Activated CD4-positive, alpha-beta T cell treated with anti-CD3 and anti-CD28 coated beads, Interleukin-2, amount 50 U/mL, for 1 hour (primary cell): ENCODE results near the gene SEC24C.
"Not testable (repeated sequence)": the region's sequence is repeated elsewhere in the genome, so short reads cannot be mapped to it uniquely, and the experiment has no call there.

ENCODE experiments used
- DNase-seq: peaks from one replicate; pipeline ENCODE4 v3.0.0-alpha.2; 2020

The SEC24C gene

DNA sequence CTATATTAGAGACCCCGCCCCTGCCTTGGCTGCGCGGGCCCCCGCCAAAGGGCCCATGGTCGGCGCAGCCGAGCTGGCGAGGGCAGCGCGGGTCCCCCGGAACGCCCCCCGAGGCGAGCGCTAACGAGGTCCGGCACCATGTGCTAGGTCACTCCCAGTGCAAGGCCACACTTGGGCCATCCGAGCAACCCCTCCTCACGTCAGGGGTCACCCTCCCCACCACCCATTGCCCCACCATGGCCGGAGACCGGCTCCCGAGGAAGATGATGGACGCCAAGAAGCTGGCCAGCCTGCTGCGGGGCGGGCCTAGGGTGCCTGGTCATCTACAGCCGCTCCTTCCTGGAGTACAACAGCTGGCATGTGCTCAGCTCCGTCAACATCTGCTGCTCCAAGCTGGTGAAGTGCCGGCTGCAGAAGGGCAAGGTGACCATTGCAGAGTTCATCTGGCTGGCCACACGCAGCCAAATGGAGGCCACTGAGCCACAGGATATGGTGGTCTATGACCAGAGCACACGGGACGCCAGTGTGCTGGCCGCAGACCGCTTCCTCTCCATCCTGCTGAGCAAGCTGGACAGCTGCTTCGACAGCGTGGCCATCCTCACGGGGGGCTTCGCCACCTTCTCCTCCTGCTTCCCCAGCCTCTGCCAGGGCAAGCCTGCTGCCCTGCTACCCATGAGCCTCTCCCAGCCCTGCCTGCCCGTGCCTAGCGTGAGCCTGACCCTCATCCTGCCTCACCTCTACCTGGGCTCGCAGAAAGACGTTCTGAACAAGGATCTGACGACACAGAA is 12.4 kb upstream of the SEC24C start:
- no peak for DNase-seq

DNA sequence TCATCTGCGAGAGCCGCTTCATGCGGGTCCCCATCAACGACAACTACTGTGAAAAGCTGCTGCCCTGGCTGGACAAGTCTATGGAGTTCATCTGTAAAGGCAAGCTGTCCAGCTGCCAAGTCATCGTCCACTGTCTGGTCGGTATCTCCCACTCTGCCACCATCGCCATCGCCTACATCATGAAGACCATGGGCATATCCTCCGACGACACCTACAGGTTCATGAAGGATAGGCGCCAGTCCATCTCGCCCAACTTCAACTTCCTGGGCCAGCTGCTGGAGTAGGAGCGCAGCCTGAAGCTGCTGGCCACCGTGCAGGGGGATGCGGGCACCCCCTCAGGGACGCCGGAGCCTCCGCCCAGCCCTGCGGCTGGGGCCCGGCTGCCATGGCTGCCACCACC is 11.7 kb upstream of the SEC24C start:
- DNase-seq: no peak

DNA sequence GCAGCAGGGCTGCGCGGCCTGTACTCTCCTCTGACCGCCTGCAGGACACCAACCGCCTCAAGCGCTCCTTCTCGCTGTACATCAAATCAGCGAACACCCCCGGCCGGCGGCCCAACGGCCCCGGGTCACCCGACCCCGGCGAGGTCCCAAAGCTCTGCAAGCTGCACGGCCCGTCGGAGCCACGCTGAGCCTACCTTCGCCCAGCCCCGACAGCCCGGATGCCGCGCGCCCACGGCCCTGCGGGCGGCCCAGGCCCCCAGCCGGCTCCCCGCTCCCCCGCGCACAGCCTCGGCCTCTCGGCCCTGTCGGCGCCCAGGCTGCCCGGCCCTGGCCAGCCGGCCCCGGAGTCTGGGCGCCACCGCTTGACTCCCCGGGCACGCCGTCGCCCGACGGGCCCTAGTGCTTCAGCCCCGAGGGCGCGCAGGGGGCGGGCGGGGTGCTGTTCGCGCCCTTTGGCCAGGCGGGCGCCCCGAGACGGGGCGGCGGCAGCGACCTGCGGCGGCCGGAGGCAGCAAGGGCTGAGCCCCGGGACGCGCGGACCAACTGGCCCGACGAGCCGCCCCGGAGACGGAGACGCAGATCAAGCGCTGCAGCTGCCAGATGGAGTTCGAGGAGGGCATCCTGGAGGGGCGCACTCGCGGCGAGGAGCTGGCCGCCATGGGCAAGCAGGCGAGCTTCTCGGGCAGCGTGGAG is 11.1 kb upstream of the SEC24C start:
- DNase-seq: no peak

DNA sequence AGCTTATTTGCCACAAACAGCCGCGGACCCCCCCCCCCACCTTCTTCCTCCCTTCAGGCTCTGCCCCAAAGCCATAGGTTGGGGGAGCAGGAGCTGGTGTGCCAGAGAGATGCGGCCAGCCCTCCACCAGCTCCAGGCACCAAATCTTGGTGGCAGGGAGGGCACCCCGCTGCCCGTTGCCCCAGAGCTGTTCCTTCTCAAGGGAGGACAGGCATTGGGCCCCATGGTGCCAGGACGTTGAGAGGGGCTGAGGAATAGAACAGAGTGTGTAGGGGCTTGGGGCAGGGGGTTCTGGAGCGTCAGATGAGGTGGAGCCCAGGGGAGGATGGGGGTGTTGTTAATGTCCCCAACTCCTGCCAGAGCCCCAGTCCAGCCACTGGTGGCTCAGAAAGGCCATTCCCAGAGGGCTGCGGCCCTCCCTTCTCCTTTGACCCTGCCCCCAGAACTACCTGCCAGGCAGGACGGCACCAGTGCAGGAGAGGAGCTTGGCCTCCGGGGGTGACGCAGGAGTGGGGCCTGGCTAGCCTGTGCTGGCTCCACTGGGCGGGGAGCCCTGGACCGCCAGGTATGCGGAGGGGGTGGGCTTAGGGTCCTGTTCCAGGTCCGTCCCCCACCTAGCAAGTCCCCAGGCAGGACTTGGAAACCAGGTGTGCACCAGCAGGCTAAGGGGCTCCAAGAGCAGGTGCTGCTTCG is 10.0 kb upstream of the SEC24C start:
- DNase-seq: no peak

DNA sequence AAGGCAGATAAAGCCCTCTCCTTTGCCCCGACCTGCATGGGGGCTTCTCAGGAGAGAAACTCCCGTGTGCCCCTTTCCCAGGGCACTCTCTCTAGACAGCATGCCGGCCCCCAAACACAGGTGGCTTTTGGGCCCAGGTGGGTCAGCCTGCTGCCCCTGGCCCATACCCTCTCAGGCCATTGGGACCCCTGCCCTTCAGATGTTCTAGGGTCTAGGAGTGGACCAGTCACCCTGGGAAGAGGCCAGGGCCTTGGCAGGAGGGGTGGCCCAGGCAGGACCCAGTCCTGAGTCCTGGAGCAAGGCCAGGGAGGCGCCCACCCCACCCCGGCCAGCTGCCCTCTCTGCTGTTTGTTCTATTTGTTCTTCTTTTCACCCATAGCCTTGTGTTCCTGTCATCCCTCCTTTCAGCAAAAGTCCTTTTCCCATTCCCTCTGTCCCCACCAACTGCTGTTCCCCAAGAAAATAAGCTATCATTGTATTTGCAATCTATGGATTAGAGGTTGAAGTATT is 9.3 kb upstream of the SEC24C start:
- no peak for DNase-seq

DNA sequence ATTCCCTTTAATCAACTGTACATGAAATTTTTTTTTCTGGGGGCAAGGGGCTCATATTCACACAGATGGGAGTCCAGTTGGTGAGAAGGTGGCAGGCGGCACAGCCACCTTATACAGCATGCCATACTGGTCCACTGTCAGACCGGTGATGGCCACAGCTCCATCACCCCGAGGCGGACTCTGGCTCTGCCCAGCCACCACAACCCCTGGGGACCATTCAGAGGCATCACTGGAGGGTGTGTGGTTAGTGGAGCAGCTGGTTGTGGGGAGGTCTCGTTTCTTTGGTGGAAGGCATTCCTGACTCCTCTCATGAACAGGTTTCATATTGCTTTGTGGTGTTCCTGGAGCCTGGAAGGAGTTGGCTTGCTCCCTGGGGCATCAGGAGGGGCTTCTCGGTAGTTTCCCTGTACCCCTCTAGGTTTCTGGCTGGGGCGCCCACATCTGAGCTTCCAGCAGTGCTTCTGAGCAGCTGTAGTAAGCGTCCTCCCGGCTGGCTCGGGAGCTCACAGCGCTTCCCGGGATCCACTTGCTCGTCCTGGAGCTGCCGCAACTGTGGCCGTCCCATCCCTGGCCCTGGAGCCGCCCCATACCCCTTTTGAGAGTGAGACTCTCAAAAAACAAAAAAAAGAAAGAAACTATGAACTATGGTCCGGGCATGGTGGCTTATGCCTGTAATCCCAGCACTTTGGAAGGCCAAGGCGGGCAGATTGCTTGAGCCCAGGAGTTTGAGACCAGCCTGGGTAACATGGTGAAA is 3.5 kb upstream of the SEC24C start:
- DNase-seq: not testable (repeated sequence)

GRCh38 chr10:73742454-73742734 is 1.8 kb upstream of the SEC24C start:
- no peak for DNase-seq

DNA sequence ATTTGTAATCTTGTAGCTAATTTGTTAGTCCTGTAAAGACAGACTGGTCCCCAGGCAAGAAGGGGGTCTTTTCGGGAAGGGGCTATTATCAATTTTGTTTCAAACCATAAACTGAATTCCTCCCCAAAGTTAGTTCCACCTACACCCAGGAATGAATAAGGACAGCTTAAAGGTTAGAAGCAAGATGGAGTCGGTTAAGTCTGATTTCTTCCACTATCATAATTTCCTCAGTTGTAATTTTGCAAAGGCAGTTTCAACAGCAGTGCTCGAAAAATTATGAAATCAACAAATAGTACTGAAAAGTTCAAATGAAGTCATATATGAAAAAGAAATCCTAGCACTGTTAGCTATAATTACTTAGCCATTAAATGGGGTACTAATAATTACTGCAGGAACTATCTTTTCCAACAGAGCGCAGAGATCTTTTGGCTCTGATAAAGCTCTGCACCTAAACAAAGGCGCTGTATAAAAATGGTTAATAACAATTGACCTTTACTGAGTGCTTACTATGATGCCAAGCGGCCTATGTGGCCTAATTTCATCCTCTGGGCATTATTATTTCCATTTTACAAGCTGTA is 756 bp upstream of the SEC24C start:
- no peak for DNase-seq

DNA sequence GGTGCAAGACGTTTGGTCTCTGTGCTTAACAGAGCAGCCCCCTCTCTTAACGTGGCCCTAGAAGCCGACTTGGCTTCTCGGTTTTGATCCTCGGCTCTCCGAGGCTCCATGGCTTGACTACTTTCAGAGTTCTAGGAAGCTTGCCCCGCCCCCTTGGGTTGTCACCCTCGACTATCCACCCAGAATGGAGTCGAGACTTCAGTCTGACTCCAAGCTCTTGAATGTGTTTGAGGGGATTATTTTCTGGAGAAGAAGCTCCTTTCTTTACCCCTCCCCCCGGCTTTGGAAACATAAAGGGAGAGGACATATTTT is 448 bp downstream of the SEC24C start:
- DNase-seq: peak; percentile 57

- DNase-seq: no peak
Observed at GRCh38 chr10:73746721-73747120, 2.5 kb downstream of the SEC24C start.

GRCh38 chr10:73750819-73751218 is 6.6 kb downstream of the SEC24C start:
- no peak for DNase-seq

DNA sequence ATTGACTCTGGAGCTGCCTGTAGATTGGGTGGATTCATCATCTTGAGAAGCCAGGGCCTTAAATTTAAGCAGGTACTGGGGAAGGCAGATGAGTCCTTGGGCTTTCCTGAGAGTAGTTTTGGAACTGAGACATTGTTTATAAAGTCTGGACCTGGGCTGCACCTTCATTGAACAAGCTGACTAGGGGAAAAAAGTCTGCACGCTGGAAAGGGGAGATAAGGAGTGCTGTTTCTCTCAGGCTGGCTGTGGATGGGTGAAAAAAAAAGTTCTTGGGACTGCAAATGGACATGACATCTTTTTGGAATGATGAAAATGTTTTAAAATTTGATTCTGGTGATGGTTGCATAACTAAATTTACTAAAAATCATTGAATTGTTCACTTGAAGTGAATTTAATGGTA is 12.0 kb downstream of the SEC24C start:
- DNase-seq: no peak

DNA sequence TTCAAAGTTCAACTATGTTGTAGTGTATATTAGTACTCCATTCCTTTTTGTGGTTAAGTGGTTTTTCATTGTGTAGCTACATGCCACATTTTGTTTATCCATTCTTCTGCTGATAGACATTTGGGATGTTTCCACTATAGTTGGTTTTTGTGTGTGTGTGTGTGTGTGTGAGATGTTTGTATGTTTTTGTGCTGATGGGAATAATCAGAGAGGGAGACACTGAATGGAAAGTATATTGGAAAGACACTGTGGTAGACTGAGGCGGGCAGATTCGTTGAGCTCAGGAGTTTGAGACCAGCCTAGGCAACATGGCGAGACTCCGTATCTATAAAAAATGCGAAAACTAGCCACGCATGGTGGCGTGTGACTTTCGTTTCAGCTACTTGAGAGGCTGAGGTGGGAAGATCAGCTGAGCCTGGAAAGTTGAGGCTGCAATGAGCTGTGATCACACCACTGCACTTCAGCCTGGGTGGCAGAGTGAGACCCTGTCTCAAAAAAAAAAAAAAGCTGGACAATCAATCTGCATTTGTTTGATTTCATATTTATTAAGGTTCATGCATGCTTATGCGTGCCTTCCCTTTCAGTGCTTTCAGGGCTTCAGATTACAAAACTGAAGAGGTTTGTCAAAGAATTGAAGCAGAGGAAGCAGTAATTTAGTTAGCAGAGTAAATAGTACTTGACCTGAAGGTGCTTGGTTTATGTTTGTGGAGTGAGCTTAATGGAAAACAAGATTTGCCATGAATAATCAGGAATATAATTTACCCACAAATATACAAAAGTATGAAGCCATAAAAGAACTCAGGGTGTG is 14.7 kb downstream of the SEC24C start:
- no peak for DNase-seq

DNA sequence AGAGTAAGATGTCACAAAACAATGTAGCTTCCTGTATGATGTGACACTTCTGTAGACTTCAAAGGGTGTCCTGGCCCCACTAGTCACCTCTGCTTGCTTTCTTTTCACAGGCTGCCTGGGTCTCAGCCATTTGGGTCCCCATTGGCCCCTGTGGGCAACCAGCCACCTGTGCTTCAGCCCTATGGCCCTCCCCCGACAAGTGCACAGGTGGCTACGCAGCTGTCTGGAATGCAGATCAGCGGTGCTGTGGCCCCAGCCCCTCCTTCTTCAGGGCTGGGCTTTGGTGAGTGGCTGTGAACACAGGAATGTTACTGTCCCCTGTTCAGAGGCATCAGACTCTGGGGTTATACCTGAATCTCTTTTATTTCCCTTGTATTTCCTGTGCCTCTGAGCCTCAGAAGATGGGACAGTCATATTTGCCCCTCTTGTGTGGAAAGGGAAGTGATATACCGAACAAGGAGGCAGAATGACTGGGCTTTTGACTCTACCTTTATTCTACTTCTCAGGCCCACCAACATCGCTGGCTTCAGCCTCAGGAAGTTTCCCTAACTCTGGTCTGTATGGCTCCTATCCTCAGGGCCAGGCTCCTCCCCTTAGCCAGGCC is 15.4 kb downstream of the SEC24C start:
- peak; percentile 54 for DNase-seq

DNA sequence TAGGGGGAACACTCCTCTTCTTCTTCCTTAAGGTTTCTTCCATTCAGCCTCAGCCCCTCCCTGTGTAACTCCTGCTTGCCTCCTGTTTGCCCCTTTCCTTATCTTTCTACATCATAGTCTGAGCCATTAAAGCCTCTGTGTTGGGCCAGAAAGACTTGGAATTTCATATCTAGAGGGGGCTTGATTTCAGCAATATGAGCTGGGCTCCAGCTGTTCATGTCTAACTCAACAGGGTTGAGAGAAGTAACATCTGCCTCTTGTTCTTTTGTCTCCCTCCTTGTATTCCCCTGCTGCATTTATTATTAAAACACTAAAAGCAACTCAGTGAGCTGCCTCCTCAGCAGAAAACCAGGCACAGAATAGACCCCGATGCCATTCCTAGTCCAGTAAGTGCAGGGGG is 17.6 kb downstream of the SEC24C start:
- DNase-seq: no peak

DNA sequence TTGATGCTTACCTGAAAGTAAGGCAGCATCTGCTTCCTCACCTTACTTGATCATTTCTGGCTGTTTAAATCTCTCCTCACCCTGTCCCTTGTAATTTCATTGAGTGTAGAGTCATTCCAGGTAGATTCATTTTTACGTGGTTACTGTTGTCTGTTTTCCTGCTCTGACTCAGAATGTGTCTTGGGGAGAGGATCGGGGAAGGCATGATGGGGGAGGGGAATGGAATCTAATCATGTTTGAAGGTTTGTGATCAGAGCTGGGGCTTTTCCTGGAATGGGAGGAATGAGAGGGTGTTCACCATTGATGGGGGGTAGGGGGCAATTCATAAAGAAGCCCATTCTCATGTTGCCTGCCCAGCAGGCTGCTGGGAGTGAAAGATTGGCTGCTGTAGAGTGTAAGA is 18.7 kb downstream of the SEC24C start:
- DNase-seq: no peak

DNA sequence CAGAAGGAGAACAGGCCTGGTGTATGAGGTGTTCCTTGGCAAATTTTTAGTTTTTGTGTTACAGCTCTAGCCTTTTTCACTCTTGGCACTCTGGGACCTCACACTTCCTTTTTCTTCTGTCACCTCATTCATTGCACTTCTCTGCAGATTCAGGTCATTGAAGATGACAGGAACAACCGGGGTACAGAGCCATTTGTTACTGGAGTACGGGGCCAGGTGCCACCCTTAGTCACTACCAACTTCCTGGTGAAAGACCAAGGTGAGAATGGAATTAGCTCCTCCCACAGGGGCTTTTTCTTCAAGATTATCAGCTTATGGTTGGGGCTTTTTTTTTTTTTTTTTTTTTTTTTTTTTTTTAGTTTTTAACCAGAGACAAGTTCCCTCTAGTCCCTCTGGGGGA is 19.2 kb downstream of the SEC24C start:
- DNase-seq: no peak

GRCh38 chr10:73765066-73765465 is 20.9 kb downstream of the SEC24C start:
- DNase-seq: no peak

- peak; percentile 73 for DNase-seq
Observed at GRCh38 chr10:73768881-73769280, 24.7 kb downstream of the SEC24C start.

DNA sequence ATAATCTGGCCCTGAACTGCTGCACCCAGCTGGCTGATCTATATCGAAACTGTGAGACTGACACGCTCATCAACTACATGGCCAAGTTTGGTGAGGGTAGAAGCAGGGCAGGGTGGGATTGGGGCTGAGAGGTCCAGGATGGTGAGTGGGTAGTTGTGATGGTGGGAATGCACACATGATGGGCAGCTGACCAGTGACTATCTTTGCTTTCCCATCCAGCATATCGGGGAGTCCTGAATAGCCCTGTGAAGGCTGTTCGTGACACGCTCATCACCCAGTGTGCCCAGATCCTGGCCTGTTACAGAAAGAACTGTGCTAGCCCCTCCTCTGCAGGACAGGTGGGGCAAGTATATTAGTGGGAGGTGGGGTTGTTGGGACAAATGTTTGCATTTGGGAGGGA is 25.2 kb downstream of the SEC24C start:
- DNase-seq: no peak

- DNase-seq: peak; percentile 73
Observed at GRCh38 chr10:73771722-73772280, 27.6 kb downstream of the SEC24C start.
